Kidney capillary endothelial cell (primary cell): ENCODE data around the gene UNC119.

ENCODE experiments used
- DNase-seq: peaks from one replicate; pipeline ENCODE4 v3.0.0-alpha.2; 2018; ENCODE audit warnings: low spot score

Gene UNC119

DNA sequence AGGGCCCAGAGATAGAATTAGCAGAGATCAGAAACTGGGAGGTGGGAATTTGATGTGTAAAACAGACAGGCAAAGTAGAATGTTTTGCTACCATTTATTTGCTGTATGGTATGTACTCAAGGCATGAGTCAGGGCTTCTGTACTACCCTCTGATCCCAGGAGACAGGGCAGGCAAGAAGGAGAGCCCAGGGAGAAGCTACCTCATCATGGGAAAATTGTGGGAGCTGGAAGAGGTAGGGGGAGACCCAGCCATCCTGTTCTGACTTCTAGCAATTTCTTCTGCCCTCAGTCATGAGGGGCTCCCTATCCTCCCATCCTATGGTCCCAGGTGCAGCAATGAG lies 20.6 kb upstream of the UNC119 start:
- no peak for DNase-seq

DNA sequence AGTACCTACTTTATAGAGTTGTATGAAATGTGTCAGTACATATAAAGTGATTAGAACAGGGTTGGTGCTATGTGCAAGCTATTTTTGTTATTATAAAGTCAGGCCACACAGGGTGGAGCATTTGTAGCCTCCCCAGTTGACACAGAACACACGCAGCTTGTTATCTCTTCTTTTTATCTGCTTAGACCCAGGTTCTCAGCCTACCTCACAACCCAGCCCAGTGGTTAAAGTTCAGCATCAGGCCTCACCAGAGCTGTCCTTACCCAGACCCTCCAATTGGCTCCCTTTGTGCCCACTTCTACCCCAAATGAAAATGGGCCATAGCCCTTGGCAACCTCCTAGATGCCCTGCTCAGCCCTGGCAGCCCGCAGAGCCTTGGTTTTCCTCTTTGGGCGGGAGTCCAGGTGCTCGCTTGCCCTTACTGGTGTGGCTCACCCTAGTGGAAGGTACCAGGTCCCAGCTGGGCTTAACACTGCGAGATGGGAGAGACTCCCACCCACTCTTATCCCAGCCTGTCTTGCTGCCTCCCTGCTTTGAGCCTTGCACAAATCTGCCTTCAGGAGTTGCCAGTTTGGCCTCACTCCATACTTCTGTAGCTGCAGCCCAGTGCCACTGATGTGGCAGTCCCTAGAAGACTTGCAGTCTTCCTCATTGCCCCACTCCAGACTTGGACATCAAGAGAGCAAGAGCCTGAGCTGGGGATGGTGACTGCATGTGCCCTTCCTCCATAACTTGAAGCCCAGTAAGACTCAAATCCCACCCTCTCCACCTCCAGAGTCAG lies 20.0 kb upstream of the UNC119 start:
- DNase-seq = no peak

DNA sequence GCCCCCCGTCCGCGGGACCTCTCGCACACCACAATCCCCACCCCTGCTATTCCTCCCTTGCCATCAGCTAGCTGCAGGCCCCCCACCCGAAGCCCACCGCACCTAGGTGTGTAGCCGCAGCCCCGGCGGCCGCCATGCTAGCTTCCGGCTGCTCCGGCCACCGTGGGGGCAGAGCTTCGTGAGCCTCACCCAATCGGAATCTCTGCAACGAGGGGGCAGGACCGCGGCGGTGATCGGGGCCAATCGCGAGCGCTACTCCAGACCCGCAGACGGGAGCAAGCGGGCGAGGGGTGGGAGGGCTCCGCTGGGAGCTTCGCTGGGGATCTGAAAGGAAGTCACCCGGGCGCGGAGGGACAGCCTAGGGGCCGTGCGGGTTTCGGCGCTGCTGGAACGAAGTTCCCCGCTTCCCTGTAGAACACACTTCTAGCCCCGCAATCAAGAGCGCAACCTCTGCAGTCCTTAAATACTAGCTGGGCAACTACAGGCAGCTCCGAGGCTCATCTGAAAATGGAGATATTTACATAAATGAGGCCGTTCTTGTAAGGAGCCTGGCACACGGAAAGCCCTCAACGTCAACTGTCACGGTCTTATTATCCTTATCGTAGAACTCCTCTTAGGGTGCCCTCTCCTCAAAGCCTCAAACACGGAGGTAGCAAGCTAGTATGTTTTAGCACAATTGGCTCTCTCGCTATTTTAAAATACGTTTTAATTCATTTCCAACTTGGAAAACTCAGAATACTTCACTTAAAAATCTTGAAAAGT lies 19.1 kb upstream of the UNC119 start, which contains the start of gene PIGS:
Gene PIGS (minus strand): TSS at position 164 of the 762 bp plus-strand sequence. CDS start 28 bp downstream, at position 136.
- peak; percentile 75 for DNase-seq

DNA sequence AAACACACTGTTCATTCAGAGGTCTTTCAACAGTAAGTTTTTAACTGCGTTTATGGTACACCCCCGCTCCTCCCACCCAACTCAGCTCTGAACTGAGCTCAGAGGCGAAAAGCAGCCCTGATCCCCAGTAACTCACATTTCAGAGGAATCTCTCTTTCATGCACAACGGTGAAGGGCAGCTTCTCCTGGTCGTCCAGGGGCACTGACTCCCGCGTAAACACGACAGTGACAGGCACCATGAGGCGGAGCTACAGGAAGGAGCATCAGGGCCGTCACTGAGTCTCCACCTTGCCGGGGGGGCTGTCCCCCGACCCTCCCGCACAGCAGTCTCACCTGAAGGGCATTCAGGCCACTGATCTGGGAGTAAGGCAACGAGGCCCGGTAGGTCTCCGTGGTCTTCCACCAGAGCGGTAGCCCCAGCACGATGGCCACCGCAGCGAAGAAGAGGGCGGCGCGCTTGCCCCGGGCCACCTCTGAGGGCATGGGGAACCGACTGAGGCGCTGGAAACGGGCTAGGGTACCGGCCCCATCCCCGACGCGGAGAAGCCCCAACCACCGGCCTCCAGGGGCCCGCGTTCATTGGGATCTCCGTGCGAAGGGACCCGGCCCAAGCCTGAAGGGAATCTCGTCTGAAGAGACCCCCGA lies 18.4 kb upstream of the UNC119 start:
- no peak for DNase-seq

DNA sequence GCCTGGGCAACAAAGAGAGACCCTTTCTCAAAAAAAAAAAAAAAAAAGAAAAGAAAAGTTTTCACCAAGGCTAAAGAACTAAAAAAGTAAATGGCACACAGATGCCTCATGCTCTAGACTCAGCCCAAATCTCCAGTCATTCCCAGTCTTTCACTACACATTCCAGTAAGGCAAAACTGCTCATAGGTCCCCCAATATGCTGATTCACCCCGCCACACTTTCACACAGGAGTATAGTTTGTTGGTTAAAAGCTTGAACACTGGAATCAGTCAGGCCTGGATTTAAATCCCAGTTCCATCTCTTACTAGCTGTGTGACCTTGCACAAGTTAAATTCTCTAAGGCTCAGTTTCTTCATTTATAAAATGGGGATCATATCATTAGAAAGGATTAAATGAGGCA lies 17.0 kb upstream of the UNC119 start:
- DNase-seq = no peak

DNA sequence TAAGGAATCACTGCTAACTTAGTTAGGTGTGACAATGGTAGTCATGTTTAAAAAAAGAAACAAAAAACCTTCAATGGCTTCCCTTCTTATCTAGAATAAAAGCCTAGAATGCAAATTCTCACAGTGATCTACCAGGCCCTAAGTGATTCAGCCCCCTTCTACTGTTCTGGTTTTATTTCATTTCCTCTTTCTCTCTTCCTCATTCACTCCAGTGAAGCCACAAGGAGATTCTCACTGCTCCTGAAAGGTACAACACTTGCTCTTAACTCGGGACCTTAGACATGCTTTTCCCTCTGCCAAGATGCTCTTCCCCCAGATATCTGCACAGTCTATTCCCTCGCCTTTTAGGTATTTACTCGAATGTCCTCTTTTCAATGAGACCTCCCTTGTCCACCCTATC lies 15.2 kb upstream of the UNC119 start:
- DNase-seq = no peak

DNA sequence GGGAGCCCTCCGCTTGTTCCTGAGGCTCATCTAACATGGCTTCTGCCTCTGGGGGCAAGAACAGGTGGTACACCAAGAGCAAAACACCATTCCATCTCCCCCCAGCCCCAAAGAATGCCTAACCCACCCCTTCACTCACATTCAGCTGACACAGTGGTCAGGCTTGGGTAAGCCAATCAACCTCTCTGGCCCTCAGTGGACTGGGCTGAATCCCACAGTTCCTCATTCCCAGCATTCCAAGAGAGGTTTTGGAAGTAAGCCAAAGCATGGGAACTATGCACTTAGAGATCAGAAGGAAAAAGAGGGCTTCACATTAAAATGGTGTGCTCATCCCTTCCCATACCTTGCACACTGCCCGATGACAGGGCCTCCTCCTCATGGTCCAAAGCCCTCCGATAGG lies 11.1 kb upstream of the UNC119 start:
- DNase-seq = no peak

DNA sequence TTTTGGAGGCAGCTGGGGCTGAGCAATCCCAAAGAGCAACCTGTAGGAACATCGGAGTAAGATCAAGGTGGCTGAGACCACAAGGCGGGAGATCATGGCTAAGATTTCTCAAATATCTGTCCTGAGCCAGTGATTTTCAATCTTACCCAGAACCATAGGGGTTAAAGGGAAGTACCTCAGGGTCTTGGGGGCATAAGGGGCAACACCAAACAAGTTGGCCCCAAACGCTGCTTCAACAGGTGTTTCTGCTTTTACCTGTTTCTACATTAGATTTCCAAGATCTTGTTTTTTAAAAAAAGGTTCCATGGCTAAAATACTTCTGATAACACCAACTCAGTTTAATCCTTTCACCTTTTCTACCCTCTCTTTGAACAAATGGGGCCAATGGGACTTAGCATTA lies 2.6 kb upstream of the UNC119 start:
- no peak for DNase-seq

DNA sequence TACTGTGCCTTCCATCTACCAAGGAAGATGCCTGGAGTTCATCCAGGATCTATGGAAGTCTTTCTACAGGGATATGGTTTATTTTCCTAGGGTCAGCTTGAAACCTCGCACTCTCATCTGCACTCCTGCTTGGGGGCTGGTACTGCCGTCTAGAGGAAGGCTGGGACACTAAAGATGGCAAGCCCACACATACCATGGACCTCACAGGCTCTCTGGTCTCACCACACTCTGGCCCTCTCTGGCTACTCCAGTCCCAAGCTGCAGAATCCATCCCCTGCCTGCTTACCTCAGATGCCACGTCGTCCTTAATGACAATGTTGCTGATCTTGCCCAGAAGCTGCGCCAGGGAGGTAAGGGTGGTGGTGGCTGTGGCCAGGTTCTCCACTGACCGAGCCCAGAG lies 2.1 kb upstream of the UNC119 start:
- DNase-seq = no peak

DNA sequence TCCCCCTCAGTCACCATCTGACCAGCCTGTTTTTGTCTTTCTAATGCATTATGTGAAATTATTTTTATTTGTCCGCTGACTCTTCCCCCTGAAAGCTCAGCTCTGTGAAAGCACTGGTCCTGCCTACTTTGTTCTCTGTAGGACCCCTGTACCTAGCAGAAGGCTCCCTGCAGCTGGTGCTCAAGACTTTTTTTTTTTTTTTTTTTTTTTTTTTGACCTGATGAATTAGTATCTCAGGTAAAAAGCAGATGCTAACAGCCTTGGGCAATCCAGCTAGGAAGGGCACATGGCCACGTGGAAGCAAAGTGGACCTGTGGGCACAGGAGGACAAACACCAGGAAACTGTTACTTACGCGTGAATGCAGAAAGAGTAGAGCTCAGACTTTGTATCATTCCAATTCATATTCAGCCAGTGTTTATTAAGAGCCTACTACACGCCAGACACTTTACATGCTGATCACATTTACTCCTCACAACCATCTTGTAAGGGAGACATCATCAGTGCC lies 629 bp upstream of the UNC119 start:
- no peak for DNase-seq

DNA sequence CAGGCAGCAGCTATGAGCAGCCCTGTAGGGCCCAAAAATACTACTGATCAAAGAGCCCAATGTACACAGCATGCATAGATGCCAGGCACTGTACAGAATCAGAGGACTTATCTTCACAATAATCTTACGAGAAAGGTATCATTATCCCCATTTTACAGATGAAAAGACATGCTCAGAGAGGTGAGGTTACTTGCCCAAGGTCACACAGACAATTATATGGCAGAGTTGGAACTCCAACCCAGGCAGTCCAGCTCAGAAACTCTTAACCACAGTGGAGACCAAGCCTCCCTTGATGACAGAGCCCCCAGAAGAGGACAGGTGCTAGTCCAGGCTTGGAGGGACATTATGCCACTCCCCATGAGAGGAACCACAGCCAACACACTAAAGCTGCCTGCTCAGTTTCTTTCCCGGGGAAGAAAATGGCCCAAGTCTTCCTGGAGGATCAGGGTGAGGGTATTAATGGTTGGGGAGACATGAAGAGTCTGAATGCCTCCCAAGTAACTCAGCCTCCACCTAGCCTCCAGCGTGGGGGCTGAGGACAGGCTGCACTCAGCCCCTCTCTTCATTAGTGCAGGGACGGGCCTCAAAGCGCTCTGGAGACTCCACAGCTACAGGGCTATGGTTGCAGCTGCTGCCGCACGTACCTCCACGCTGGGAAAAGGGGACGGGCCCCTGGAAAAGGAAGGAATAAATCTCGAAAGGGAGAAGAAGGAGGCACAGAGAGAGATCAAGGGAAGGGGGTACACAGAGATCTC lies 826 bp downstream of the UNC119 start:
- DNase-seq = no peak

DNA sequence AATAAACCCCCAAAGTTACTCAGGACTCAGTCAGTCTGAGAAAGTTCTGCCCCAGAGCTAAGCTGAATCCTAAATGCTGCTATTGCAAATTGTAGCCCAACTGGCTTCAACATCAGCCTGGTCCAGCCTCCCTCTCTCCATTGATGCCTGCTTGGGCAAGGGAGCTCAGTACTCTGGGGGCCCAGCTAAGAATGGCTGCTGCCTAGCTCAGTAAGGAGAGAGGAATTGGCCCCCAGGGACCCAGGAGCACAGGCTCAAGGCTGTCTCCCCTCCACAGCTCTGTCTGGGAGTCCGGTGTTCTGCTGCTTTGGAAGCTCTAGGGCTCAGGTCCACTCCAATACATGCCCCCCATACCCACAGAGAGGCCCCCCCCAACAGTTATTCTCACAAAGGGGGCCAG lies 1.6 kb downstream of the UNC119 start:
- DNase-seq = no peak

DNA sequence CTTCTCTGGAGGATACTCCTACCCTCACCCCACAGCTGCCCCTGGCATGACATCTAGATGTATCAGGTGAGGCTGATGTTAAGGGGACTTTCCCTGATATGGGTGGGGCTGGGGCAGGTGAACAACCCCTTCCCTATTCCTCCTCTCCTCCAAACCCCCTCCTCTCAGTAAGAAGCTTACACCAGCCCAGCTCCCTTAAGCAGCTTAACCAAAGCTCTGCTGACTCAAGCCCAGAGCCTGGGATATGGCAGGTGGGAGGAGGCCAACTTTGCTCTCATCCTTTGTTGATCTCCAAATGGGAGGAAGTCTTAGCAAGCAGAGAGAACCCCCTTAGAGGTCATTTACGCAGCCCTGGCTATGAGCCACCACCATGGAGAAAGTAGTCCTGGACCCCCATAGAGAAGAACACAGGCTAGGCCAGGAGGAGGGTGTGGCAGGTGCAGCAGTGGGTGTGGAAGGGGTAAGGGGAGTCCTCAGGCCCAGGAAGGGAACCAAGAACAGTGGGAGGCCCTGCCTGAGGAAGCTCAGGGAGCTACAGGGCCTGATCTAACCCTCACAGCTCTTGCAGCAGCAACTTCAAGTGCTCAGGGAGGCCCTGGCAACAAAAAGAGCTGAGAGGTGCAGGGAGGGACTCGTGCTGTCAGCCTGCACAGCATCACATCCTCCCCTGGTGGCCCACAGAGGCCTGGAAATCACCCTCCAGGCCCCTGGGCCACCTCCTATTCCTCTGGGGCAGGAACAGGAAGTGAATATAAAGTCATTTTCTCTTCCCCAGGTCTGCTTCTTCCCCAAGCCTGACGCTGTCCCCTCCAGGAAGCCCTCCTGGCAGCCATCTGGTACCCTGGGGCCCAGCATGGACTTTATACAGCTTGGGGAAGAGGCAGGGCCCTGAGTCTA lies 2.9 kb downstream of the UNC119 start:
- no peak for DNase-seq

DNA sequence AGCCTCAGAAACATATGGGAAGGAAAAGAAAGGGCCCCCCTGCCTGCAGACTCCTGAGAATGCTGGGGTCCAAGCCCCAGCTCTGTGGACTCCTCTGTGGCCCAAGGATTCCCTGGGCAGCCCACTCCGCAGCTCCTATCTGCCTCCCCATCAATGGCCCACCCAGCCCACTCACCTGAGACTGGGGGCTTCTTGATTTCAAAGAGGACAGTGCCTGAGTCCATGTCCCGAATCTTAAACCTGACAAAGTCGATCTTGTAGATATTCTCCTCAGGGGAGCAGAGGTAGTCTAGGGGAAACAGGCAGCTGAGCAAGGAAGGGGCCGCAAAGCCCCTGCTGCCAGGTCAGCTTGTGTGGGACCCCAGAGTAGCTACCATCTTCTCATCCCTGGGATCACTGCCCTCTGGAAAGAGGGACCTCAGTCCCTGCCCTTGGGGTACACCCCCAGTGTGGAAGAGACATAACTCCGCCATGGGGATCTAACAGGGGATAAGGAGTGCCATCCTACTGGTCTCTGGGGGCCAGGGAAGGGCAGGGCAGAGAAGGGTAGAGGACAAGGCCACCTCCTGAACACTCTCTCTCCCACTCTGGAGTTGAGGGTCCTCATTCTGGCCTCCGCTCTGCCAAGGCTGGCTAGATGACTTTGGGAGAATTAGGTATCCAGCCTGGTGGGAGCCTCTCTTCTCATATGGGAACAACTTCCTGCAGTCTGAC lies 3.9 kb downstream of the UNC119 start:
- no peak for DNase-seq

DNA sequence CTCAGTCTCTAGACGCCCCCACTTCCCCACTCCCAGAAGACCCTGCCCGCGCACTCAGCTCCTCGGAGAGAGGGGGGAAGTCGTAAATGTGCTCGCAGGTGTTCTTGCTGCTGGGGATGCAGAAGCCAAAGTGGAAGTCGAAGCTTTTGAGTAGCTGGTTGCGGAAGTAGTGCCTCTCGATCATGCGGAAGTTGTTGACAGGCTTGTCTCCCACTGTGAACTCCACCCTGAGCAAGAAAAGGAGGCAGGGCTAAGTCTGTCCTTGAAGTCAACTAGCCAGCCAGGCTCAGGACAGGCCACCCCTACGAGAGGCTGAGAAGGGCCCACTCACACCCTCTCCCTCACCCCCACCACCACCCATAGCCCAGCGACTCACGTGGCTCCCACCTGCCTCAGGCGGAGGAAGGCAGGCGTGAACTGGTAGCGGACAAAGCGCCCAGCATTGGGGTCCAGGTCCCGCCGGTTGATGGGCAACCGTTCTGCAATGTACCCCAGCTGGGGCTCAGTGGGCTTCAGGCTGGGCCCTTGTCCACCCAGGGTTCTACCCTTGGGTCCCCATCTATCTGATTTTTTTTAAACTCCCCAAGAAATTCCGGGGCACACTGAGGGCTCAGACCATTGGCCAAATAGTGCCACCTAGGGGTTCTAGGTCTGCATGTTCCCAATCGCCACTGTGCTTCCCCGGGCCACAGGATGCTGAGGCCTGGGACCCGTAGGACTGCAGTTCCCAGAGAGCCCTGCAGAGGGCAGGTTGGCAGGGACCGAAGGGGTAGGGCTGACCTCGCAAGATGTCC lies 4.6 kb downstream of the UNC119 start:
- peak; percentile 67 for DNase-seq

DNA sequence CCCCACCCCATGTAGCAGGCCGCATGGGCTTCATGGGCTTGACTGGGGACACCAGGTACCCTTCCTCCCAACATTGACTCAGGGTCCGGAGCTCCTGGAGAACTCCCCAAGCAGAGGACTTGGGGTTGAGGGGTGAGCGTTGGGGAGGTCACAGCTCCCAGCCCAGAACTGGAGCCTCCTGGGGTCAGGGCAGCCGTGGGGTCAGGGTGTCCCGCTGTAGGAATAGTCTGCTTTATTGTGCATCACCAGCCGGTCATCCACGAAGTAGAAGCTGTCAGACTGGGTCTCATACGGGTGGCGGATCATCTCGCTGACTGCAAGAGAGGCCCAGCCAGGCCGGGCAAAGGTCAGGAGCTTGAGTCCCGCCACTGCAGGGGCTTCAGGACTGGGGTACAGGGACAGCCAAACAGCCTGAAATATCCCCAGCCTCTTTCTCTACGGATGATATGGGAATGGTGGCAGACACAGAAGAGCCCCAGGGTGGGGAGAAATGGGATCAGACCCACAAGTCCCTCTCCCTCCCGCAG lies 5.3 kb downstream of the UNC119 start:
- no peak for DNase-seq

DNA sequence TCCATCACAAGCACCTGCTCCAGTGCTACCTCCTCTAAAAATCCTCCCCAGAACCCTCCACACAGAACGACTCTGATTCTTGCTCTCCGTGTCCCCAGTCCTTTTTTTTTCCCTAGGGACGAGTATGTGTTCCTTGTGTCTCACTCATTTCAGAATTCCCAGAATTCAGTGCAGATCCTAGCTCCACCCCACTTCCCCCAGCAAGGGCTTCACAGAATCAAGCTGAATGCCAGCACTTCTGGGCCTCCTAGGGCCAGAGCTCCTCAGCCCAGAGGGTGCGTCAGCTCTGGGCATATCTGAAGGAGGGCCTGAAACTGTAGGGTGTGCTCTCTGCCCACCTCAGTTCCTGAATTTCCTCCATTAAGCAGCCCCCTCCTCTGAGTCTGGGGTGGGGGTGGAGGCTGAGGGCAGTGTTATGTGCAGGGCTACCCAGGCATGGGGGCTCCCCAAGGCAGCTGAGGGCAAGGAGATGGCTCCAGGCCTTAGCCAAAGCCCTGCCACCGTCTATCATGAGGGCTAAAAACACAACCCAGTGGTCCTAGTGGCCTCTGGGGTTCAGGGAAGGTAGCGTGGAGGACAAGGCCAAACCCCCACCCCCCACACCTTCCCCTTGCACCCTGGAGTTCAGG lies 6.5 kb downstream of the UNC119 start:
- no peak for DNase-seq

DNA sequence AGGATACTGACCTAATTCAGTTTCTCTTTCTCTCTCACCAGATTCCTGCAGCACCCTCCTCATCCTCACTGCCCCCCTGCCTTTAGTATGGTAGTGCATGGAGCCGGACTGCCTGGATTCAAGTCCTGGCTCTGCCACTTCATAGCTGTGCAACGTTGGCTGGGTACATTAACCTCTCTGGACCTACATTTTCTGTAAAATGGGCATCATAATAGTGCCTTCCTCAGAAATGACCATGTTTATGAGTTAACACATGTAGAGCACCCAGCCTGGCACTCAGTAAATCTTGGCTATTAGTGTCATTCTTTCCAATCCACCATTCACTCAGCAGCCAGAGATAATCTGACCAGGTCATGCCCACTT lies 7.3 kb downstream of the UNC119 start:
- no peak for DNase-seq
